NCI-H2107 (cell line): ENCODE data around the gene RASA2.

Experiments used
- DNase-seq: peaks from one replicate; lab custom pipeline; 2025; lab: John Stamatoyannopoulos, UW

RASA2 gene, protein sequence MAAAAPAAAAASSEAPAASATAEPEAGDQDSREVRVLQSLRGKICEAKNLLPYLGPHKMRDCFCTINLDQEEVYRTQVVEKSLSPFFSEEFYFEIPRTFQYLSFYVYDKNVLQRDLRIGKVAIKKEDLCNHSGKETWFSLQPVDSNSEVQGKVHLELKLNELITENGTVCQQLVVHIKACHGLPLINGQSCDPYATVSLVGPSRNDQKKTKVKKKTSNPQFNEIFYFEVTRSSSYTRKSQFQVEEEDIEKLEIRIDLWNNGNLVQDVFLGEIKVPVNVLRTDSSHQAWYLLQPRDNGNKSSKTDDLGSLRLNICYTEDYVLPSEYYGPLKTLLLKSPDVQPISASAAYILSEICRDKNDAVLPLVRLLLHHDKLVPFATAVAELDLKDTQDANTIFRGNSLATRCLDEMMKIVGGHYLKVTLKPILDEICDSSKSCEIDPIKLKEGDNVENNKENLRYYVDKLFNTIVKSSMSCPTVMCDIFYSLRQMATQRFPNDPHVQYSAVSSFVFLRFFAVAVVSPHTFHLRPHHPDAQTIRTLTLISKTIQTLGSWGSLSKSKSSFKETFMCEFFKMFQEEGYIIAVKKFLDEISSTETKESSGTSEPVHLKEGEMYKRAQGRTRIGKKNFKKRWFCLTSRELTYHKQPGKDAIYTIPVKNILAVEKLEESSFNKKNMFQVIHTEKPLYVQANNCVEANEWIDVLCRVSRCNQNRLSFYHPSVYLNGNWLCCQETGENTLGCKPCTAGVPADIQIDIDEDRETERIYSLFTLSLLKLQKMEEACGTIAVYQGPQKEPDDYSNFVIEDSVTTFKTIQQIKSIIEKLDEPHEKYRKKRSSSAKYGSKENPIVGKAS

DNA sequence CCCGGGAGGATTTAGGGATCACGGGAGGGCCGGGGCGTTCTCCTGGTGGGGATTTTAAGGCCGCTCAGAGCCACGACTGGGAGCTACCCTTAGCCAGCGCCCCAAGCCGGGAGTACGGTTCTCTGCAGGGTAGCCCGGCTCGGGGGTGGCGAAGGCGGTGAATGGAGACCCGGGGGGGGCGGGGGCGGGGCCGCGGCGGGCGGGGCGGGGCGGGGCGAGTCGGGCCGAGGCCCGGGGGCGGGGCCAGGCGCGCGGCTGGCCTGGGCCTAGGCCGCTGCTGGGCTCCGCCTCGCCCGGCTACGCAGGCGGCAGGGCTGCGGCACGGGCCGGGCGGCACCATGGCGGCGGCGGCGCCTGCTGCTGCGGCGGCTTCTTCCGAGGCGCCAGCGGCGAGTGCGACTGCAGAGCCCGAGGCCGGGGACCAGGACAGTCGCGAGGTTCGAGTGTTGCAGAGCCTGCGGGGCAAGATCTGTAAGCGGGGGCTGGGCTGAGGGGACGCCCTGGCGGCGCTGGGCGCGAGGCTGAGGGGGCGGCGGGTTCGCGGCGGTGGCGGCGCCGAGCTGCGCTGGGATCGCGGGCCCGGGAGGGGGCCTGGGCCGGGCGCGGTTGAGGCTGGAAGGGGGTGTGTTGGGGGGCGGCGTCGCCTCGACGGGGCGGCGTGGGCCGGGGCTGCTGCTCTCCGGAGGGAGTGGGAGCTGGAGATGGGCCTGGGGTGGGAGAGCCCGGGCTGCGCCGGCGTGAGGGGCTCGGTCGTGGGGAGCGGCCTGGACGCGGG, at the start of gene RASA2:
TSS of gene RASA2 (plus strand) at position 282 of the 775 bp plus-strand sequence. CDS start at position 339, 57 bp downstream.
- peak; percentile 85 for DNase-seq

DNA sequence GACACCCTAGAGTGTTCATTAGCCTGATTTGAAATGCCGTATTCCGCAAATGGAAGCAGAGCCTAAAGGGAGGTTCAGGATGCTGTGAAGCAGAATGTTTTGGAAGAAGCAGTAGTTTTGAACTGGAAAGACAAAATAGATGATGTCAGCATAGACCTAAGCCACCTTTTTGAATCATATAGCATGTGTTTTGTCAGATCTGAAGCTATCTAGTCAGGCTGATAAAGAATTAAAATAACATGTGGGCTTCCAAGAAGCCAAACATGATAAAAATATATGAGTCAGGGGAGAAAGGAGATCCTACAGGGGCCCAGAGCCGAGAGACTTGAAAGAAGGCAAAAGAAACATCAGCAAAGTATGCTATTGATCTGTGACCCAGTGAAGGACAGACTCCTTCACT, 47.2 kb upstream of the RASA2 start:
- DNase-seq: no peak

DNA sequence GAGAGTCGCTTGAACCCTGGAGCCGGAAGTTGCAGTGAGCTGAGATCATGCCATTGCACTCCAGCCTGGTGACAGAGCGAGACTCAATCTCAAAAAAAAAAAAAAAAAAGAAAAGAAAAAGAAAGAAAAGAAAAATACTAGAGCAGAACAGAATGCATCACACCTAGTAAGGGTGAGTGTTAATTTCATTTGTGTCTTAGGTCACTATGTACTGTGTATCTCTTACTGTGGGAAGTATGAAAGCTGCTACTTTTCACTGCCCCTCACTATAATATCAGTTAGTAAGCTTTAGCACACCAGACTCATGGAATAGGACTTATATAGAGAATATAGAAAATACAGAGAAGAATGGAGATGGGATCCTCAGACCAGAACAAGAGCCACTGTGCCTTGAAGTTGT, 45.9 kb upstream of the RASA2 start:
- DNase-seq: no peak

DNA sequence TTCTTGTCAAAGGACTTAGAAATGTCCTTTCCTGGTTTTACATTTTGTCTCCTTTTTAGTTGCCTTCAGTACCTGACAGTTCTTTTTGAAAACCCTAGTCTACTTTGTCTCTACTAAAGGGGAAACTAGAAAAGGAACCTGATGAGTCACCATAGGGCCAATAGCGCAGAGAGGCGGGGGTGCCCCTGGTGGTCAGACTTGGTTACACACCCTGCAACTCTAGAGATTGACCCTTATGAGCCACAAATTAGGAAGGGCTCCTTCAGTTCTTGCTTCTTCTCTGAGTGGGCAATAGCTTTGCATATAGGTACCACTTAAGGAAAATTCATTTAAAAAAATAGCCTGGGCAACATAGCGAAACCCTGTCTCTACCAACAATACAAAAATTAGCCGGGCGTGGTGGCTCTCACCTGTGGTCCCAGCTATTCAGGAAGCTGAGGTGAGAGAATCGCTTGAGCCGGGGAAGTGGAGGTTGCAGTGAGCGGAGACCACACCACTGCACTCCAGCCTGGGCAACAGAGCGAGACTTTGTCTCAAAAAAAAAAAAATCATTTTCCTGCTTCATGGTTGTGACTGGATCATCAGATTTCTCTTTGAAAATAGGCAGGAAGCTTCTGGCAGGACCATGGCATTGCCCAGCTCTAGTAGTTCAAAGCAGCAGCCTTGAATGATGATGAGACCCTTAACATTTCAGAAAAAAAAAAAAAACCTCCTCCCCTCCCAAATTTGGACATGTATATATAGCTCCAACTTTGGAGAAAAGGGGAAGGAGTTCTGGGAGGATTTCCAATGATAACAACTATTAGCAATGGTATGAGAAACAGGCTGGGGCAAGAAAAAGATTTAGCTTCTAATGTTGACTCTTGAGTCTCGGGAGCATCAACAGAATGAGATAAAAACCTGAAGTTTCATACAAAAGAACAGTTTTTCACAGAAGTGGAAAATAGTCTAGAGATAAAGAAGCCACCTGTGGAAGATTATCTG, 45.2 kb upstream of the RASA2 start:
- DNase-seq: no peak

DNA sequence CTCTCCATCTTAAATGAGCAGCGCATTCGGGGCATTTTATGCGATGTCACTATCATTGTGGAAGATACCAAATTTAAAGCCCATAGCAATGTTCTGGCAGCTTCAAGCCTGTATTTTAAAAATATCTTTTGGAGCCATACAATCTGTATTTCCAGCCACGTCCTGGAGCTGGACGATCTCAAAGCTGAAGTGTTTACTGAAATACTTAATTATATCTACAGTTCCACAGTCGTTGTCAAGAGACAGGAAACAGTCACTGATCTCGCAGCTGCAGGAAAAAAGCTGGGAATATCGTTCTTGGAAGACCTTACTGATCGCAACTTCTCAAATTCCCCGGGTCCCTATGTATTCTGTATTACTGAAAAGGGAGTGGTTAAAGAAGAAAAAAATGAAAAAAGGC, 44.4 kb upstream of the RASA2 start:
- DNase-seq: no peak

DNA sequence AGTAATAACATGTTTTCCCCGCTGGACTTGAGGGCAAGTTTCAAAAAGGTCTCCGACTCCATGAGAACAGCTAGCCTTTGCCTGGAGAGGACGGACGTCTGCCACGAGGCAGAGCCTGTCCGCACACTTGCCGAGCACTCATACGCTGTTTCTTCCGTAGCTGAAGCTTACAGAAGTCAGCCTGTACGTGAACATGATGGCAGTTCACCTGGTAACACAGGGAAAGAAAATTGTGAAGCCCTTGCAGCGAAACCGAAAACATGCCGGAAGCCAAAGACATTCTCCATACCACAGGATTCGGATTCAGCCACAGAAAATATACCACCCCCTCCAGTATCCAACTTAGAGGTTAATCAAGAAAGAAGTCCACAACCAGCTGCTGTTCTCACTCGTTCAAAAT, 43.9 kb upstream of the RASA2 start:
- no peak for DNase-seq

DNA sequence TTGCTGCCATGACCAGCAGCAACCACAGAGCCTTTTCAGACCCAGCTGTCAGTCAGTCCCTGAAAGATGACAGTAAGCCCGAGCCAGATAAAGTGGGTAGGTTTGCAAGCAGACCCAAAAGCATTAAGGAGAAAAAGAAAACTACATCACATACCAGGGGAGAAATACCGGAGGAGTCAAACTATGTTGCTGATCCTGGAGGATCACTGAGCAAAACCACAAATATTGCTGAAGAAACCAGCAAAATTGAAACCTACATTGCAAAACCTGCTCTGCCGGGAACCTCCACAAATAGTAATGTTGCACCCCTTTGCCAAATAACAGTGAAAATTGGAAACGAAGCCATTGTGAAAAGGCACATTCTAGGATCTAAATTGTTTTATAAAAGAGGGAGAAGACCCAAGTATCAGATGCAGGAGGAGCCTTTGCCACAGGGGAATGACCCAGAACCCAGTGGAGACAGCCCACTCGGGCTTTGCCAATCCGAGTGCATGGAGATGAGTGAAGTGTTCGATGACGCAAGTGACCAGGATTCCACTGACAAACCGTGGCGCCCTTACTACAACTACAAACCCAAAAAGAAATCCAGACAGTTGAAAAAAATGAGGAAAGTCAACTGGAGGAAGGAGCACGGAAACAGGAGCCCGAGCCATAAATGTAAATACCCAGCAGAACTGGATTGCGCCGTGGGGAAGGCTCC, 42.1 kb upstream of the RASA2 start:
- no peak for DNase-seq

DNA sequence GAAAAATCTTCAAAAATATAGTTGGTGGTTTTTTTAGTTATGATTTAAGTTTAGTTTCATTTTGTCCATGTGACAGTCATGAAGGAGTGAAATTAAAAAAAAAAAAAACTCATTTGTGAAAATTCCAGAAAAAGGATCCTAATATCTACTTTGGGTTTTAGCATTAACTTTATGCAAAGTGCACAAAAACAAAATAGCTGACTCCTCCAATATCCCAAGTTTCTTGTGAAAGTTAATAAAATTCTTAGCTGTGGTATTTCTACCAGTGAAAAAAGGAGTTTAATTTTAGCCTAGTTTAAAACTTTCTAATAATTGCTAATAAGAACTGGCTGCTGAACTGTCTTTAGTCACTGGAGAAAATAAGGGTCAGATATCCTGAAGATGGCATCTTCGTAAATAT, 40.8 kb upstream of the RASA2 start:
- no peak for DNase-seq

DNA sequence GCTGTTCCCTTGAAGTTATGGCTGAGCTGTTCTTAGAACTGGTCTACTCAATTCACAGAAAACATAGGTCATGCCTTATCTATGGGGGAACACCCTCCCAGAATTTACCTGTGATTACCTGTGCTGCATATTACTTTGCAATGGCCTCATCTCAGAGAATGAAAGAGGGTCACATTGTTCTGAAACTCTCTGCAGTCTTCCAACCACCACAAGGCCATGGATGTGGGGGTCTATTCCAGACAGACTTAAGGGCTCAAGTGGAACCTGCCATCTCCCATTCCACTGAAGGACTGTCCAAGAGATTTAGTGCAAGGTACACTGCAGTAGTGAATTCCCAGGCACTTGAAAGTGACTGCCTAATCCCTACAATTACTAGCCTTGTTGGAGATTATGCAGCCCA, 40.1 kb upstream of the RASA2 start:
- DNase-seq: no peak

DNA sequence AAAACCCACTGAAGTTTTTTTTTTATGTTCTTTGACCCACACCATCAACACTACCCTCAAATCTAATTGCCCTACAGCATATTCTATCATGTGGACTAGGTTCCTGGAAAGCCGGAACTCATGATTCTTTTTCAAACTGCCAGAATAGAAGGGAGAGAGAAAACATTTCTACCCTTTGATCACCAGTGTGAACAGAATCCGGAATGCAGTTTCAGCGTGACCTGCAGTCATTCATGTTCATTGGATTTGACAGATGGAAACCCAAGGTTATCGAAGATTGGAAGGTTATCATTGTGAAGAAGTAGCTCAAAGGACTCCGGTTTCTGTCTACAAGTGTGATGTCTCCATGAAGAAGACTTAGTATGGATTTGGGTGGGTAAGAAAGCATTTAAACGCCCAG, 39.4 kb upstream of the RASA2 start:
- no peak for DNase-seq

DNA sequence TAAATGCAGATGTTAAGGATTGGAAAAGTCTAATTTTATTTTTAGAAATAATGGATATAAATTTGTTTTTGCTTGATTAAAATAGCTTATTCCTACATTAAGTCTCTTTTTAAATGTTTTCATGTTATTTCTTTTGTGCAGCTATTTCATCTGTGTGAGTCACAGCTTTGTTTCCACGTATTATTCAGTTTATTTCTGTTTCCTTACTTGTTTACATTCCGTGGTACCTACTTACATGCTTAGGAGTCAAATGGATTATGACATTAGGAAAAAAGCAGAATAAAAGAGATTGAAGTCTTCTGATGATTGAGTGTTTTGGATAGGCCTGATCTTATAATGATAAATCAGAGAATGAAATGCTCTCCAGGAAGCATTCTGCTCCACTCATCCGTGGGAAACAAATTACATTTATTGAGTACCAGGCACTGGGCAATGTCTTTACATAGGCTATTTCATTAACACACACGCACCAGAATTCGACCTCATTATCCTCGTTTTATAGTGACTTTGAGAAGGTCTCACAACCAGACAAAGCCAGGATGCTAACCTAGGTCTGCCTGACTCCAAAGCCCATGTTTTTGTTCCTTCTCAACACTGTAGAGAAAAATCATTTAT, 38.1 kb upstream of the RASA2 start:
- no peak for DNase-seq

DNA sequence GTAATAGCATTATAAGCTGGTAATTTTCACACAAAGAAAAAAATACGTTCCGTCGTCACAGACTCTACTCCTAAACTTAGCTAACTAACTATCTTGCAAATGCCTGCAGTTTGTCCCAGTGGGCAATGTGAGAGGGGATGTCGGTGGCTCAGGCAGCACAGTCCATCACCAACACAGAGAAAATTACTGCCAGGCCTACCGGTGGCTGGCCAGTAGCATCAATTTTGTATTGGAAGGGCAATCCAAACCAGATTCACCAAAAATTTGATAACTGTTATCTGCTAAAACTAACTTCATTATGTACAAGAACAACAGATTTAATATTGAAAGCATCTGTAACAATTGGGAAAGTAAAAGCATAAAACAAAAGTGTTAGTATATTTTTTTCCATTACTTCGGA, 37.4 kb upstream of the RASA2 start:
- DNase-seq: no peak

DNA sequence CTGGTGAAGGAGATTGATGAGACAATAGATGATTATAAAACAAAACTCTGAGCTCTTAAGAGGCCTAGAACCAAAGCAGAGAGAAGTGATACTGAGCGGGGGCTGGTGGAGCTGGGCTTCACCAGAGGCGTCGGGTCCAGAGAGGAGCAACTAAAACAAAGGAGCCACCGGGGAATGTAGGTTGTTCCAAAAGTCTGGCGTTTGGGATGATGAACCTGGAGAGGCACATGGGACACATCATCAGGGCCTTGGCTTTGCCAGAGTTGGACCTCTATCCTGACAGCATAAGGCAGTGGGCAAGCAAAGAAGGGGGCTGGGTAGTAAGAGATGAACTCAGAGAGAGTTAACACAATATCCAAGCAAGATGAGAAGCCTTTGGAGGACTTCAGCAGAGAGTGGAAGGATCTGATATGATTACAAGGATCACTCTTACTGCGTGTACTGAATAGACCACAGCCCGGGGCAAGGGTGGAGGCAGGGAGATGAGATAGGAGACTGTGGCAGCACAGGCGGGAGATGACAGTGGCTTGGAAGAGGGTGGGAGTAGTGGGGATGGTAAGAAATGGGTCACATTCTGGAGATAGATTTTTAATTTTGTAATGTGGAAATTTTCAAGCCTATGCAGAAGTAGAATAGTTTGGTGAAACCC, 36.0 kb upstream of the RASA2 start:
- no peak for DNase-seq

DNA sequence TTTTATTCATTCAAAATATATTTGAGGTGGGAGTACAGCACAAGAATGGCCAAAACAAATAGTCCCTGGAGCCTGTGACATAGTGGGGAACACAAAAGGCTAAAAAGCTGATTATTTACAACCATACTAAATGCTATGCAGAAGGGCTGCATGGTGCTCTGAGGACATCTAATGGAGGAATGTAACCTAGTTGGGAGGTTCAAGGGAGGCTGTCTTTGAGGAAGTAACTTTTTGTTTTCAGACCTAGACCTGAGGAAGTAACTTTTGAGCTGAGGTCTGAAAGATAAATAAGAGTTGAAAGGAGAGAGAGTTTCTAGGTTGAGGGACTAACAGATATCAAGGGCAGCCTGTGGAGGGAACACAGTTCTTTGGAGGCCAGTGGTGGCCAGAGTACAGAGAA, 34.8 kb upstream of the RASA2 start:
- peak; percentile 17 for DNase-seq

DNA sequence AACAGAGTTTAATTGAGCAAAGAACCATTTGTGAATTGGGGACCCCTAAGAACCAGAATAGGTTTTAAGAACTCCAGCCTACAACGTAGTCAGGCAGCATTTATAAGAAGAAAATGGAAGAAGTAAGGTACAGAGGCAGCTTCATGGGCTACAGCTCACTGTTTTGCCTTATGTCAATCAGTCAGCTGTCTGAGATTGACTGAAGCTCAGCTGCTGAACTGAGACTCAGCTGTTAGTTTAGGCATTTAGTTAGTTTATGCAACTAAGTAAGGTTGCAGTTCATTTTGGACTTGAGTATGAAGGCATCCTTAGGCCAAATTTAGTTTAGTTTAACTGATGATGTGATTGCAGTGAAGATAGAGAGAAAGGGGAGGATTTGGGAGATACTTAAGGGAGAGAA, 34.1 kb upstream of the RASA2 start:
- no peak for DNase-seq

DNA sequence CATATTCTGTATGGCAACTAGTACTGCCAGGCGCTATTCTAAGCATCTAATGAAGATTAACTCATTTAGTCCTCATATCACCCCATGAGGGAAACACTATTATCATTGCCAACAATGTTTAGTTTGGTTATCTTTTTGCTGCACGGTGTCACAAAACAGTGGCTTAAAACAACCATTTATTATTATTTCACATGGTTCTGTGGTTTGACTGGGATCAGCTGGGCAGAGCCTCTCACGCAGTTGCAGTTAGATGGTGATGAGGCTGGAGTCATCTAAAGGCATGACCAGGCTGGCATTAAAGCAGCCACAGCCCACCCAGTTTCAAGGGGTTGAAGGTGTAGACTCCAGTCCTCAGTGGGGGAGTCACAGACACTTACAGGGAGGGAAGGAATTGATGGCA, 32.8 kb upstream of the RASA2 start:
- no peak for DNase-seq

DNA sequence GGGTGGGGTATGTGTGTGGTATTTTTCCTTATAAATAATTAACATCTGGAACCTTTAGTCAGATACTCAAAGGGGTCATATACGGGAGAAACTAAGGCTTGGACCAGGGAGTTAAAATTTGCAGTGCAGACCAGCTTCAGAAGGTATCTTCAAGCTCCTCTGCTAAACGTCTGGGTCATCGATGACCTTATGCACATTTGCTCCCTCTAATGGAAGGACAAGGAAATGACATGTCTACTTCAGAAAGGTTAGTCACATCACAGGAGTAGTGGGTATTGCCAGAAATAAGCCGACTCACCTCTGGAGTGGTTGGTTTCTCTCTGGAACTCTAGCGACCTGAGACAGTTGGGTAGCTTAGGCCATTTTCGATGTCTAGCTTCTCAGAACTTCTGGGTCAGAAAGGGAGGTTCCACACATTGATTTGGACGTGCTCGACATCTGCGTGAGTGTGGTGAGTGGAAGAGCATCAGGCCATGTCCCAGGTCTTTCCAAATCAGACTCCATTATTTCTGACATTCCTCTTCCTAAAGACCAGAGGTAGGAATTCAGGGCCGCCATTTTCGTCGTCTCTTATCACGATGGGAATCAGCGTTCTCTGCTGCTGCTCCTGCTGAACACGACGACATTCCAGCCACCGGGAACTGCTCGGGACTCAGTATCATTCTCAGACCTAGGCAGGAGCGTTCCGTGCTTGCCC, 31.8 kb upstream of the RASA2 start:
- peak; percentile 47 for DNase-seq

DNA sequence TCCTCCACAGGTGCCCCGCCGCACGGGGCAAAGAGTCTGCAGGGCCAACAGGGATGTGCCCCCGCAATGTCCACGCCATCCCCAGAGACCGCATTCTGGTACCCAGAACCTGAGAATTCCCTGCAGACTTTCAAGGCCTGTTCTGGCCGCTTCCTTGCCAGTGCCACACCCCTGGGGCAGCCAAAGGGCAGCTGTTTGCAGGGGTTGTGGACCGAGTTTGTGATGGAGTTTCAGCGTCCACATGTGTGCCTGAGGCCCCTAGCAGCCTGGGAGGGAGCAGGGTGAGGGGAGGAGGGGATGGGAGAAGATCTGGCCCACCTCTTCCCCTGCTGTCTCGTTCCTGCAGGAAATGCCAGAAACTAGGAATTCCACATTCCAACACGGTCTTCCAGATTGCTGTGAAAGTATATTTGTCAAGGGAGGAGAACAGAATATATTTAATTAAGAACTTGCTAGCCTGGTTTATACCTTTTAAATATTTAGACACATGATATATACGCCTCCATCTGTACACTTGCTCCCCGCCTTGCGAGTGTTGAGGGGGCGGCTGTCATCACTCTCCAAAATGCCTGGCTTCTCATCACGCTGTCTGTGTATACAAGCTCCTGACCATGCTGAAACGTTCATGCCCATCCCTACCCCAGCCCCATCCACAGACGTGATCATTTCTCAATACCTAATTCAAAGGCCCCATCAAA, 31.1 kb upstream of the RASA2 start:
- DNase-seq: no peak

DNA sequence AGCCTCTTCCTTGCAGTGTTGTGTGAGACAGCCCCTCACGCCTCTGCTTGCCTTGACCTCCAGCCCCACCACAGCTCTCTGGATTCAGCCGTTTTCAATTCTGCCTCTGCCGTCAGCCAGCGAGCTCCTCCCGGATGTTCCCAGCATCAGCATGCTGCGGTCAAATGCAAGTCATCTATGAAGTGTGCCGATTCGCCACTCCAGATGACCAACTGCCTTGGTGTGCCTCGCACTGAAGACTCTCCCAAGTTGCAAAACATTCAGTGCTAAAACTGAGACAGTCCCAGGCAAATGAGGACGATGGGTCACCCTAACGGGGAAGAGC, 30.6 kb upstream of the RASA2 start:
- DNase-seq: no peak
